ENCODE data around the gene CHST6.
"Not testable (repeated sequence)": the region's sequence is repeated elsewhere in the genome, so short reads cannot be mapped to it uniquely, and the experiment has no call there.

GRCh38 chr16:75463389-75464121, 31.7 kb downstream of the CHST6 start:
- TF ChIP-seq, protein P1, sequence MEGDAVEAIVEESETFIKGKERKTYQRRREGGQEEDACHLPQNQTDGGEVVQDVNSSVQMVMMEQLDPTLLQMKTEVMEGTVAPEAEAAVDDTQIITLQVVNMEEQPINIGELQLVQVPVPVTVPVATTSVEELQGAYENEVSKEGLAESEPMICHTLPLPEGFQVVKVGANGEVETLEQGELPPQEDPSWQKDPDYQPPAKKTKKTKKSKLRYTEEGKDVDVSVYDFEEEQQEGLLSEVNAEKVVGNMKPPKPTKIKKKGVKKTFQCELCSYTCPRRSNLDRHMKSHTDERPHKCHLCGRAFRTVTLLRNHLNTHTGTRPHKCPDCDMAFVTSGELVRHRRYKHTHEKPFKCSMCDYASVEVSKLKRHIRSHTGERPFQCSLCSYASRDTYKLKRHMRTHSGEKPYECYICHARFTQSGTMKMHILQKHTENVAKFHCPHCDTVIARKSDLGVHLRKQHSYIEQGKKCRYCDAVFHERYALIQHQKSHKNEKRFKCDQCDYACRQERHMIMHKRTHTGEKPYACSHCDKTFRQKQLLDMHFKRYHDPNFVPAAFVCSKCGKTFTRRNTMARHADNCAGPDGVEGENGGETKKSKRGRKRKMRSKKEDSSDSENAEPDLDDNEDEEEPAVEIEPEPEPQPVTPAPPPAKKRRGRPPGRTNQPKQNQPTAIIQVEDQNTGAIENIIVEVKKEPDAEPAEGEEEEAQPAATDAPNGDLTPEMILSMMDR (conservative IDR thresholded peaks at IDR 0.05; ENCODE audit: low read depth, low read length): not testable (repeated sequence)
- TF ChIP-seq EZH2 (IDR thresholded peaks at IDR 0.05; ENCODE audit: low read length, unreplicated experiment): not testable (repeated sequence)
